ENCODE measurements around the gene KANSL2.
"Not testable (repeated sequence)": the region's sequence is repeated elsewhere in the genome, so short reads cannot be mapped to it uniquely, and the experiment has no call there.

Gene KANSL2

GRCh38 chr12:48681710-48682532 lies at the start of gene KANSL2:
Gene KANSL2 (minus strand): TSS chr12:48682238. CDS start chr12:48681632, 606 bp downstream.
- FAIRE-seq: no peak

DNA sequence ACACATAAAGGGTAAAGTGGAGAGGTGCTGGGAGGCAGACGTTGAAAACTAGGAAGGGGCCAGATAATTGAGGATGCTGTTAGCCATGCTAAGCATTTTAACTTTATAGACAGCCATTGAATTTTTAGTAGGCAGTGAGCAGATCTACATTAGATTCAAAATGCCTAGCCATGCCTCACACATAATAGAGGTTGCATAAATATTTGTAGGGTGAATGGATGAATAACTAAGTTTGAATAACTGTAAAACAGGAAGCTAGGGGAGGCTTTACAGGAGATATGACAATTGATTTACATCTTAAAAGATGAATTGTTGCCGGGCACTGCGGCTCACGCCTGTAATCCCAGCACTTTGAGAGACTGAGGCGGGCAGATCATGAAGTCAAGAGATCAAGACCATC lies 46.8 kb upstream of the KANSL2 start:
- FAIRE-seq: no peak

- not testable (repeated sequence) for FAIRE-seq
Observed at GRCh38 chr12:48720737-48721136, 38.7 kb upstream of the KANSL2 start.

GRCh38 chr12:48720171-48720570 lies 38.1 kb upstream of the KANSL2 start:
- FAIRE-seq: not testable (repeated sequence)

DNA sequence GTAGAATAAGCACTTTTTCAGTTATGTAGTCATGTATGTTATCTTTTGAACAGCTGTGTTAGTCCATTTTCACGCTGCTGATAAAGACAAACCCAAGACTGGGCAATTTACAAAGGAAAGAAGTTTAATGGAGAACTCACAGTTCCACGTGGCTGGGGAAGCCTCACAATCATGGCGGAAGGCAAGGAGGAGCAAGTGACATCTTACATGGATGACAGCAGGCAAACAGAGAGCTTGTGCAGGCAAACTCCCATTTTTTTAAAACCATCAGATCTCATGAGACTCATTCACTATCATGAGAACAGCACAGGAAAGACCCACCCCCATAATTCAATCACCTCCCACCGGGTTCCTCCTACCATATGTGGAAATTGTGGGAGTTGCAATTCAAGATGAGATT lies 37.0 kb upstream of the KANSL2 start:
- FAIRE-seq: not testable (repeated sequence)

DNA sequence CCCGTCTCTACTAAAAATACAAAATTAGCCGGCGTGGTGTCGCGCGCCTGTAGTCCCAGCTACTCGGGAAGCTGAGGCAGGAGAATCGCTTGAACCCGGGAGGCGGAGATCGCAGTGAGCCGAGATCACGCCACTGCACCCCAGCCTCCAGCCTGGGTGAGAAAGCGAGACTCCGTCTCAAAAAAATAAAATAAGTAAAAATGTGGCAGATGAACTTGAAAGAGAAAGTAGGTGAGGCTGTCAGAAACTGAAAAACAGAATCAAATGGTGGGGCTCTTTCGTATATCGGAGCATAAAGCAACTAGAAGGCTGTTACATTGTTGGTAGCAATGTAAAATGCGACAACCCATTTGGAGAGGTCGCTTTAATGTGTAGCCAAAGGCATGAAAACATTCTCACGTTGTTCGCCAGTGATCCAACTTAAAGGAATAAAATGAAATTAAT lies 35.2 kb upstream of the KANSL2 start:
- no peak for FAIRE-seq

DNA sequence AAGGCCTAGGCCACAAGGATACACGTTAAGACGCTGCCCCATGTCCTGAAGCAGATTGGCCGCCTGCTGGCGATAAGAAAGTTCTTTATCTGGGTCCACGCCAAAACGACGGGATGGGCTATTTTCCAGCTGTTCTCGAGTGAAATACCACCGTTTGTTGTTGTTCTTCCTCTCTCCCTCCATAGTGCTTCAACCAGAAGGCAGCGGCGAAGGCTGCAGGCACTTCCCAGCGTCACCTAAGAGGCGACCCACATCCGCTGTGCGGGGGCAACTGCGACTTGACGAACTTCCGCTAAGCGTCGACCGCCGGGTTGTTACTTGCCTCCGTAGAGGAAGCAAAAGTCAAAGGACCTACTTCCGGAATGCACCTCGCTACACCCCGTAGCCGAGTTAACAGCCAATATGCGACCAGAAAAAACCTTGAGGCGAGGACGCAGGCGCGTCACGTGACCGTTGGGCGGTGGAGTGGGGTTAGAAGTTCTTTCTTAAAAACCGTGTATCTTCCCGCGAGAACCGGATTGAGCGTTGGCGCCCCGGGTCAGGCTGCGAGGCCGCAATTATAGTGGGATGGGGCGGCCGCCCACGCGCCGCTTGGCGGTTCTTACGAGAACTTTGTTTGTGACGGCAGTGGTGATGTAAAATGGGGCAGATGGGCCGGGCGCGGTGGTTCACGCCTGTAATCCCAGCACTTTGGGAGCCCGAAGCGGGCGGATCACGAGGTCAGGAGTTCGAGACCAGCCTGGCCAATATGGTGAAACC lies 34.6 kb upstream of the KANSL2 start, which contains the start of gene CCNT1:
Gene CCNT1, minus strand, starts transcription at position 215 of the 759 bp plus-strand sequence. Its CDS starts 32 bp downstream, at position 183.
- no peak for FAIRE-seq

GRCh38 chr12:48716168-48716492 lies 34.1 kb upstream of the KANSL2 start:
- FAIRE-seq: no peak

- FAIRE-seq: peak; percentile 56
Observed at GRCh38 chr12:48712209-48712608, 30.2 kb upstream of the KANSL2 start.

- FAIRE-seq: not testable (repeated sequence)
Observed at GRCh38 chr12:48698822-48699221, 16.8 kb upstream of the KANSL2 start.

DNA sequence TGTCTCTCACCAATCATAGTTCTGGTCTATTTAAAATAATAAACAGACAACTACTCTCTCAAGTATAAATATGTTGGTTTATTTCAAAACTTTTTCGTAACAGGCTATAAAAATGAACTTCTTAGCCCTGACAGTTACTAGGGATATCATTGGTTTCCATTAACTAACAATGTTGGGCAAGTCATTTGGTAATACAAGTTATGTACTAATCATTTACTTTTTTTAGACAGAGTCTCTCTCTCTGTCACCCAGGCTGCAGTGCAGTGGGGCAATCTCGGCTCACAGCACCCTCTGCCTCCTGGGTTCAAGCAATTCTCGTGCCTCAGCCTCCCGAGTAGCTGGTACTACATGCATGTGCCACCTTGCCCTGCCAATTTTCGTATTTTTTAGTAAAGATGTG lies 14.6 kb upstream of the KANSL2 start:
- FAIRE-seq: no peak

DNA sequence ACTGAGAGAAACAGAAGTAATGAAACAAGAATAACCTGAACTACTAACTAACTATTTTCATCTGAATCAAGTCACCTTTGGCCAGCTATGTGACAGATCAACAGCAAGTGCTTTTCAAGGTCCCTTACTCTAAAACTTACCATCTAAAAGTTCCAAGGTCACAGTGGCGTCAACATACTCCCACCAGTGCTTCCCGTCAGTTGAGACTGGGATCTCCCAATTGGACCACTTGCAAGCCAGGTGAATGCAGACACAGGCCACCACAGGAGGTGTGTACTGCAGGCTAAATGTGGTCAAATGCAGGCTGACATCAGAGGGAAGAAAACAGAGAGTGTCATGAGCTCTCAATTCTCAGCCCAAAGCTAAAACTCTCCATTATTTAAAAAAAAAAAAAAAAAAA lies 13.8 kb upstream of the KANSL2 start:
- FAIRE-seq: no peak

DNA sequence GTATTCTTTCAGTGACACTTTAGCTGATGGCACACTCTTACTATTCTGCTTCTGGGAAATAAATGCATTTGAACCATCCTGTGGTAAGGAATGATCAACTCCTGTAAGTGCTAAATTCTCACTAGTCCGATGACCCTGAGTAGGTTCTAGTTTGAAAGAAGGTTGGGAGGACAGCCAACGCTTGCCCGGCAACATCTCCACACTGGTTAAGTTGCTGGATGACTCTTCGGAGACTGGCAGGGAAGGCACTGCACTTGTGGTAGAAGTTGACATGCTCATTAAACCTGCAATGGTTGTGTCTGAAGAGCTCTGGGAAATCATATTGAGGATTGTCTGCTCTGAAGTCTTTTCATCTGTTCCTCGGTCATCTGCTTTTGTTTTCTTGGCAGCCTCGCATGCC lies 12.0 kb upstream of the KANSL2 start:
- FAIRE-seq: no peak

DNA sequence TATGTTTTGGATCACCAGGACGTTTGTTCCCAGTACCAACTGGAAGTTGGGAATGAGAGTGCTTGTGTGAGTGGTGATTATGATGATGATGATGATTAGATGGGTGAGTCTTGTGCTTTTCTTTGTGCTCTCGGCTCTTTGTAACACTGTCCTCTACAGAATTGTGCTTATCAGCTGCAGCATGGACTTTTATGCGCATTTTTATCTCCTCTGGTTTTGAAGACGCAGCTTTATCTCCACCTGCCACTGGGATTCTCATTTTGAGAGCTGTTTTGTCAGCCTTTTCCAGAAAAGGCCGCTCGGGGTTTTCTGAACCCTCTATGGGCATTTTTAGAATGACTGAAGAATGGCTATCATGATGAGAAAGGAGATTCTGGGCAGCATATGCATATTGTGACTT lies 11.5 kb upstream of the KANSL2 start:
- FAIRE-seq: no peak

DNA sequence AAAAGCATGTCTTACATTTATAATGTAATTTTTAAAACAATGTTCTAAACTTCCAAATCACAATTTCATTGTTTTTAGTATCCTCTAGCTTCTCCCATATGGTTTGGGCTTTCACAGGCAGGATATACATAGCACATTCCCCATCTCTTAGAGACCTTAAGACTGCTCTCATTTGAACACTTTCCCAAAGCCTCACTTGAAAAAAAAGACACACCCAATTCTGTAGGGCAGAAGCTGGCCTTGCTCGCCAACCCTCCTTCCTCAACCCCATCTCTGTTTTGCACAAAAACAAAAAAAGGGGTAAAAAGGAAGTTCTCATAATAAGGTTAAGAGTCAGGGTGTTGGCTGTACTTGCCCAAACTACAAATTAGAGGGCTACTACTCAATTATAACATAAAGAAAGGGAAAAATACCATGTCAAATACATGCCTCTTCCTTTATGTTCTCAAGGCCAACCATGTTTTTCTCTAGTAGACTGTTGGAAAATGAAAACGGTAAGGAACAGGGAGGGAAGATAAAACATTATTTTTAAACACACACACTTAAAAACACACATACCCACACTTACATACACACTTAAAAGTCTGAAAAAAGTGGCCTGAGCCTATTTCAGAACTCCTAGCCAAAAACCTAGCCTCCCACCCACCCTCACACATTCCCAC lies 9.9 kb upstream of the KANSL2 start:
- FAIRE-seq: no peak

DNA sequence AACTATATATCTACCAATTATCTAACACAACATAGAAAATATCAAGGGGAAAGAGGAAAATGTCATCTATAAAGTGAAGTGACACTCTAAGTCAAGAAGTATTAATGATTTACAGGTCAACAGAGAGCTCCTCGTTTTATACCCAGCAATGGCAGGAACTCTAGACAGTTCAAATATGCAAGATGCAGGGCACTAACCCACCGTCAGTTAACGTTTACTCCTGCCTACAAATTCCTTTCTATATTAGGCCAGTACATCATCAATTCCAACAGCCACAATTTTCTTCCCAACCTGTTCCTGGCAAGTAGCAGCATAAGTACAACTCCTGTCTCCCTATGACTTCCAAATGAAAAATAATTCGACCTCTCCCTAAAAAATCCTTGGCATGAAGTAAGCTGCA lies 9.0 kb upstream of the KANSL2 start:
- FAIRE-seq: no peak

DNA sequence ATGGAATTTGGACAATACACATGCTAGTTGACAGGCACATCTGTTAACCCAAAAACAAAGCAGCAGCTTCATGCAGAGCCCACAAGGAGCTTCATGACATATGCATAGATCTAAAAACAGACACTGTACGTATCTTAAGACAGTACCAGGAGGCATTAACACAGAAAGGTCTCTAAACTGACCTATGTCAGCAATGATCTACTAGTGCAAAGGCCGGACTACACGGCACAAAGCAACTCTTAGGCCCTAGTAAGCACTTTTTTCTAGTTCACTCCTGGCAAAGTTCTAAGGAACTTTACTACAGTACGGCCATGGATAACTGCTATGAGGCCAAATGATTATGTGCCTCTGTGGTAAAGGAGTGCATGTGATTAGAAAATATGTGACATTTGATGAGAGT lies 8.4 kb upstream of the KANSL2 start:
- no peak for FAIRE-seq

DNA sequence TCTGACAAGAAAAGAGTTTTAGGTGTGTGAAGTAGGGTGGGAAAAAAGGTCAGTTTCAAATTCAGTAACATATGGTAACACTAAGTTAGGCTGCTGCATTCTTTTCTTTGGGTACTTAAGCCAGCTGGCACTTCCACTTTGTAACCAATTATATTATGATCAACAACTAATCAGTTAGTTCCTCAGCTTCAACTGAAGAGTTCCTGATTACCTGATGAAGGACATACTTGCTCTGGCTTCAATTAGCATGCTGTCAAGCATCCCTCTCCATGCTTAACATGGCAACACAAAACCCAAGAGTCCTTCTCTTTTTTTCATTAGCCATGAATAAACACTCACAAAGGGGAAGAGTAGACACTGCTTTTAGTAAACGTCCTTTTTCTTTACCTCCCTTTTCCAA lies 6.8 kb upstream of the KANSL2 start:
- no peak for FAIRE-seq

DNA sequence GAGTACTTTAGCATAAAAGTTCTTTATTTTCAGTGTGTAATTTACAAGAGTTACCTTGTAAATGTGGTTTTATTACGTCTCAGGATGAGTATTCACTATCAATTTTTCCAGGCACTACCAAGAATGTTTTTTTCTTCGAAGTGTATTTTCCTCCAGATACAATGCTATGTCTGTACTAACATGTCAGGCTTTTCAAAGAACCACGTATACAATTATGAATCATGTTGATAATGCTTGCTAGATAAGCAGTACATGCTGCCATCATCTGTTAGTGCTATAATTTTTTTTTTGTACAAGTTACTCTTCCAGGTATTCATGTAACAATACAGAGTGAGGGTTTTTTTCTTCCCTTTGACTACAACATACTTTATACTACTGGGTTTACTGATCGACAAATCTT lies 5.6 kb upstream of the KANSL2 start:
- no peak for FAIRE-seq

DNA sequence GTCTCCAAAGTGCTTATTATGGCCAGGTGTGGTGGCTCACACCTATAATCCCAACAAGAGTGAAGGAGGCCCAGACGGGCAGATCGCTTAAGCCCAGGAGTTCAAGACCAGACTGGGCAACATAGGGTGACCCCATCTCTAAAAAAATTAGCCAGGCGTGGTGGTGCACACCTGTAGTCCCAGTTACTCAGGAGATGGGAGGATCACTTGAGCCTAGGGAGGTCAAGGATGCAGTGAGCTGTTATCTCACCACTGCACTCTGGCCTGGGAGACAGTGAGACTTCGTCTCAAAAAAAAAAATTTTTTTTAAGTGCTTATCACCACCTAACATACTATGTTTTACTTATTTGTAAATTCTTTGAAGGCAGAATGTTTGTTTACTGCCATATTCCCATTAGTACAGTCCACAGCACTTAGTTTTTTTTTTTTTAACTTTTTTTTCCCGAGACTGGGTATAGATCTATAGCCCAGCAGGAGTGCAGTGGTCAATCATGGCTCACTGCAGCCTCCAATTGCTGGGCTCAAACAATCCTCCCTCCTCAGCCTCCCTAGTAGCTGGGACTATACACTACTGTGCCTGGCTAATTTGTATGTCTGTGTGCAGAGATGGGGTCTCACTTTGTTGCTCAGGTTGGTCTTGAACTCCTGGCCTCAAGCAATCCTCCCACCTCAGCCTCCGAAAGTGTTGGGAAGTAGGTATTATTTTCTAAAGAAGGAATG lies 4.7 kb upstream of the KANSL2 start:
- no peak for FAIRE-seq

DNA sequence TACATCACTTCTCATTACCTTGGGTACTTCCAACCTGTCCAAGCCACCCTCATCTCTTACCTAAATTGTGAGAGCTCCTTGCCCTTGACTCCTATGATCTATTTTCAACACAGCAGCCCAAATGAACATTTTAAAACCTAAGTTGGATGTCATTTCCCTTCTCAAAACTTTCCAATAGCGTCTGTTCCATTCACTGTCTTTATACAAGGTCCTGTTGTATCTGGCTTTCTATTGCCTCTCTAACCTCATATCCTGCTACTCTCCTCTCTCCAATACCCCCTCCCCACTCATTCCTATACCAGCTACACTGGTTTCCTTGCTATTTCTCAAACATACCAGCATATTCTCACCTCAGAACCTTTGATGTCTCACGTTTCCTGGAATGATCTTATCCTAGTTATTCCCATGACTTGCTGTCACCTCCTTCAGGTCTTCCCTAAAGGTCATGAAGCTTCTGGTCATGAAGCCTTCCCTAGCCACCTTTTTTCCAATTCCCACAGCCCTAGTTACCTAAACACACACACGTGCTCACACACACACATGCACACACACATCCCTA lies 4.1 kb upstream of the KANSL2 start:
- no peak for FAIRE-seq

DNA sequence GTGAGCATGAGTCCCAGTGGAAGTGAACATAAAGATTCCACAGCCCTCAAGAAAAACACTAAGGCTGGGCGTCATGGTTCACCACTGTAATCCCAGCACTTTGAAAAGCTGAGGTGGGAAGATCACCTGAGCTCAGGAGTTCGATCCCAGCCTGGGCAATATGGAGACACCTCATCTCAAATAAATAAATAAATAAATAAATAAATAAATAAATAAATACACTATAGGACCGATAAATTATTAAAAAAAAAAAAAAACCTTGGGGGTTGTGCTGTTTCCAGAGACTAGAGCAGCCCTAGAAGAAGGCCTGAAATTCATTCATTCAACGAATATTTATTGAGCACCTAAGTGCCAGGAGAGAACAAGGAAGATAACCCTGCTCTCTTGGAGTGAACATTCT lies 1.5 kb upstream of the KANSL2 start:
- FAIRE-seq: no peak

DNA sequence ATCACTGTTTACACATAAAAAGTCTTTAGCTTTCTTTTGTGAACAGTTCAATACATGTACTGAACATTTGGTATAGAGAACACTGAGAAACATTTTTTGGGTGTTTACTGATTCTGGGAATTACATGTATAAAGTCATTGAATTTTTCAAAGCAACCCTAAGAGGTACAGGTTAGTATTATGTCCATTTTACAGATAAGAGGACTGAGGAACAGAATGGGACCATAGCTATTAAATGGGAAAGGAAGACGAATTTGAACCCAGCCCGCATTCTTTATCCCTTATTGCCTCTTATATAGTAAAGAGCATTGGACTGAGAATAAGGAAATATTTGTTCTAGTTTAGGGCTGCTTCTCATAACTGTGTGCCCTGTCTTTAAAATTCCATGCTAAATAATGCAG lies 889 bp upstream of the KANSL2 start:
- FAIRE-seq: no peak

Measured in islet of Langerhans (tissue), 1 donor.